ENCODE results near the gene NCK2. TPM values are rescaled to one million over a fixed set of nuclear protein-coding genes. Genes with fewer than 3 reads are reported as not detected.
A peak's percentile ranks its signal among the peaks of the same experiment; 100 is the strongest.

The NCK2 gene
- polyA plus RNA-seq, 4 donors, result 59.6 to 124 (median 84.3) TPM

DNA sequence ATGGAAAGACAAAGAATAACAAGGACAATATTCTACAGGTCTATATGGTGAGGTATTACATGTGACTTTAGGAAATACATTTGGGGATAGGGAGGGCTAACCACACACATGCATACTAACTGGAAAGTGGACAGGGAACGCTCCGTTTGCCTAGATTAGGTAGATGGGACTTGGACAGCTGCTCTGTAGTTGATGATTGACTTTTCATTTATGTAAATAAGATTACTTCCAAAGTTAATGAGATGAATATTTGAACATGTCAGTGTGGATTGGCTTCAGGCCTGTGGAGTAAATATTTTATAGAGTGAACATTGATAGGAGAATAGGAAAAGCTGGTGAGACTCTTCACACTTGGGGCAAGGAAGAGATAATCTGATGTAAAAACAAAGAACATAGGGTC, 142.0 kb downstream of the NCK2 start:
- 19 to 60% (median 23%) methylated on average over 2 of the region's 2 CpGs for WGBS, 3 donors
- Histone ChIP-seq H3K27ac (ENCODE audit: low read depth in 1 of 3, low read length in 2 of 3) (no peak overlapping the region), H3K27me3 (ENCODE audit: control insufficient read depth in 3 of 3, insufficient read depth in 3 of 3, low read length in 3 of 3) (no peaks in the 10 kb centered on the region), H3K9me3 (ENCODE audit: control insufficient read depth in 2 of 2, insufficient read depth in 1 of 2, low read depth in 1 of 2, low read length in 1 of 2) (peaks cover 0 to 11% of the 10 kb centered on the region in 2 donors), H3K4me1 (ENCODE audit: control insufficient read depth in 3 of 3, insufficient read depth in 2 of 3, low read depth in 1 of 3, low read length in 2 of 3) (peaks cover 3 to 13% (median 3%) of the 10 kb centered on the region in 3 donors), H3K36me3 (ENCODE audit: control insufficient read depth in 3 of 3, insufficient read depth in 2 of 3, low read depth in 1 of 3, low read length in 3 of 3) (peaks cover 2 to 38% (median 3%) of the 10 kb centered on the region in 3 donors), H3K4me3 (ENCODE audit: low read depth in 1 of 3, low read length in 3 of 3) (no peak overlapping the region)
- DNase-seq (peak in 1 of 2 donors; percentile 48), FAIRE-seq (no peak)

DNA sequence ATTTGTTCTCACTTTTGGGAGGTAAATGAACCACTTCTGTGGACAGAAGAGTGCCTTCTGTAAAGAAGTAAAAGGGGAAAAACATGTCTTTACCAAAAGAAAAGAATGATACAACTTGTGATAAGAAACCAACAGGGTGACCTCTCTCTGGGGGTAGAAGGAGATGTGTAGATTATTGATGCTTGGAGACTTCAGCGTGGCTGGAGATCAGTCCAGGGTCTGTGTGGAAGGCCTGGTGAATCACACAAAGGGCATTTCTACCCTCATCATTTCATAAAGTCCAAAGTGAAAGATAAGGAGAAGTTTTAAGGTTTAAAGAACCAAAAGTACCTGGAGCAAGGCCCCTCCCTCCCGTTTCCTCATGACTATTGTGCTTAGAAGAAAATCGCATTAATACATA, 142.5 kb downstream of the NCK2 start:
- Histone ChIP-seq H3K9me3 (ENCODE audit: control insufficient read depth in 2 of 2, insufficient read depth in 1 of 2, low read depth in 1 of 2, low read length in 1 of 2) (peaks cover 0 to 11% of the 10 kb centered on the region in 2 donors), H3K36me3 (ENCODE audit: control insufficient read depth in 3 of 3, insufficient read depth in 2 of 3, low read depth in 1 of 3, low read length in 3 of 3) (peaks cover 0 to 34% (median 2%) of the 10 kb centered on the region in 3 donors), H3K27me3 (ENCODE audit: control insufficient read depth in 3 of 3, insufficient read depth in 3 of 3, low read length in 3 of 3) (no peaks in the 10 kb centered on the region), H3K4me3 (ENCODE audit: low read depth in 1 of 3, low read length in 3 of 3) (no peak overlapping the region), H3K4me1 (ENCODE audit: control insufficient read depth in 3 of 3, insufficient read depth in 2 of 3, low read depth in 1 of 3, low read length in 2 of 3) (peaks cover 3 to 13% (median 3%) of the 10 kb centered on the region in 3 donors), H3K27ac (ENCODE audit: low read depth in 1 of 3, low read length in 2 of 3) (no peak overlapping the region)
- FAIRE-seq, result no peak
- peak in 1 of 2 donors; percentile 49 for DNase-seq
- 34 to 67% (median 39%) methylated on average over 3 of the region's 3 CpGs for WGBS, 3 donors

DNA sequence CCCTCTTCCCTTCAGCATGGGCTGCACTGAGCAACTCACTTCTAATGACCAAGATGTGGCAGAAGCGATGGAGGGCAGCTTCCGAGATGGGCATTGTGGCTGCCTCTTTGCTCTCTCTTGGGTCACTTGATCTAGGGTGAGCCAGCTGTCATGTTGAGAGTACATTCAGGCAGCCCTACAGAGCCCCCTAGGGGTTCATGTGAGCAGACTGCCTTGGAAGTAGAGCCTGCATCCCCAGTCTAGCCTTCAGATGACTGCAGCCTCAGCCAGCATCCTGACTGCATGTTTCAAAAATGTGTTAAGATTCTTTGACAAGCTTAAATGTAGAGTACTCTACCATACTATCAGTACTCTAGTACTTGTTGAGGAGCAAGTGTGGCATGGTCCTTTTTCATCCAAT, 143.9 kb downstream of the NCK2 start:
- FAIRE-seq (no peak), DNase-seq (peak in 1 of 2 donors; percentile 48)
- peaks cover 0 to 41% (median 4%) of the 10 kb centered on the region in 3 donors for H3K36me3 ChIP-seq (ENCODE audit: control insufficient read depth in 3 of 3, insufficient read depth in 2 of 3, low read depth in 1 of 3, low read length in 3 of 3)
- H3K27me3 ChIP-seq (ENCODE audit: control insufficient read depth in 3 of 3, insufficient read depth in 3 of 3, low read length in 3 of 3), result no peaks in the 10 kb centered on the region
- H3K4me3 ChIP-seq (ENCODE audit: low read depth in 1 of 3, low read length in 3 of 3), result no peak overlapping the region
- H3K9me3 ChIP-seq (ENCODE audit: control insufficient read depth in 2 of 2, insufficient read depth in 1 of 2, low read depth in 1 of 2, low read length in 1 of 2), result peaks cover 0 to 11% of the 10 kb centered on the region in 2 donors
- H3K4me1 ChIP-seq (ENCODE audit: control insufficient read depth in 3 of 3, insufficient read depth in 2 of 3, low read depth in 1 of 3, low read length in 2 of 3), result peaks cover 3 to 13% (median 3%) of the 10 kb centered on the region in 3 donors
- no peak overlapping the region for H3K27ac ChIP-seq (ENCODE audit: low read depth in 1 of 3, low read length in 2 of 3)
- 97 to 100% (median 97%) methylated on average over 2 of the region's 2 CpGs for WGBS, 3 donors

DNA sequence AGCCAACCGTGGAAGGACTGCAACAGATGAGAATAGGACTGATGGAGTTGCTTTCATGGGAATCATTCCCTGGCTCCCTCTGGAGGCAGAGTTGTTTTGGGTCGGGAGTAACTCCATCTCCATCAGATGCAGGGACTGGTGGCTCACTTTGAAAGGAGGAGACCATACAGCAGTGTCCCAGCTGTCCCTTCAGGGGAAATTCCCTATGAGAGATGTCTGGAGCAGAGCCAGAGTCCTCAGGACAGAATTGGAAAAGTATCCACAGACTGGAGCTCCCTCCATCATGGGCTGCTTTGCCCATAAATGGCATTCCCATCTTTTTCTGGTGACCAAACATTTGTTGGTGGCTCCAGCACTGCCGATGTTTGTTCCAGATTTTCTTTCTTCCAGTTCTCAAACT, 144.3 kb downstream of the NCK2 start:
- H3K36me3 ChIP-seq (ENCODE audit: control insufficient read depth in 3 of 3, insufficient read depth in 2 of 3, low read depth in 1 of 3, low read length in 3 of 3), result peaks cover 0 to 37% (median 4%) of the 10 kb centered on the region in 3 donors
- H3K4me1 ChIP-seq (ENCODE audit: control insufficient read depth in 3 of 3, insufficient read depth in 2 of 3, low read depth in 1 of 3, low read length in 2 of 3), result peaks cover 0 to 13% (median 3%) of the 10 kb centered on the region in 3 donors
- 73 to 98% (median 89%) methylated on average over 3 of the region's 3 CpGs for WGBS, 3 donors
- FAIRE-seq, result no peak
- H3K9me3 ChIP-seq (ENCODE audit: control insufficient read depth in 2 of 2, insufficient read depth in 1 of 2, low read depth in 1 of 2, low read length in 1 of 2), result peaks cover 0 to 11% of the 10 kb centered on the region in 2 donors
- DNase-seq, result no peak
- no peak overlapping the region for H3K4me3 ChIP-seq (ENCODE audit: low read depth in 1 of 3, low read length in 3 of 3)
- H3K27me3 ChIP-seq (ENCODE audit: control insufficient read depth in 3 of 3, insufficient read depth in 3 of 3, low read length in 3 of 3), result no peaks in the 10 kb centered on the region
- no peak overlapping the region for H3K27ac ChIP-seq (ENCODE audit: low read depth in 1 of 3, low read length in 2 of 3)

DNA sequence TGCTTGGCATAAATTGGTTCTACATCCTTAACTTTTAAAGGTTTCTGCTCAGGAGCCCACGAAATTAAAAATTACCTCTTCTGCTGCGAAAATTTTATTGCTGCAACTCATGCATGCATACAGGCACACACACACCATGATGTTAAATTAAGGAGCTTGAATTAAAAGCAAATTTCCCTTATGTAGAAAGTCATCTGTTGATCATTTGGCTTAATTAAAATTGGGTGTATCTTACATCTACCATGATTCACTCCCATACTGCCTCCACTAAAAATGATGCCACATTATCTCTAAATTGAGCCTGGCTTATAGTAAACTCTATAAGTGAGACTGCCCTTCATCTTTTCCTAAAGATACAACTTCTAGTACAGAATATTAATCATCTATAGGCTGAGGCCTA, 145.4 kb downstream of the NCK2 start:
- Histone ChIP-seq H3K4me1 (ENCODE audit: control insufficient read depth in 3 of 3, insufficient read depth in 2 of 3, low read depth in 1 of 3, low read length in 2 of 3) (peaks cover 0 to 13% (median 3%) of the 10 kb centered on the region in 3 donors), H3K27me3 (ENCODE audit: control insufficient read depth in 3 of 3, insufficient read depth in 3 of 3, low read length in 3 of 3) (no peaks in the 10 kb centered on the region), H3K27ac (ENCODE audit: low read depth in 1 of 3, low read length in 2 of 3) (no peak overlapping the region), H3K36me3 (ENCODE audit: control insufficient read depth in 3 of 3, insufficient read depth in 2 of 3, low read depth in 1 of 3, low read length in 3 of 3) (peaks cover 3 to 41% (median 4%) of the 10 kb centered on the region in 3 donors), H3K9me3 (ENCODE audit: control insufficient read depth in 2 of 2, insufficient read depth in 1 of 2, low read depth in 1 of 2, low read length in 1 of 2) (peaks cover 0 to 11% of the 10 kb centered on the region in 2 donors), H3K4me3 (ENCODE audit: low read depth in 1 of 3, low read length in 3 of 3) (no peak overlapping the region)
- 56 to 98% (median 97%) methylated on average over 2 of the region's 2 CpGs for WGBS, 3 donors
- FAIRE-seq, result no peak
- no peak for DNase-seq

DNA sequence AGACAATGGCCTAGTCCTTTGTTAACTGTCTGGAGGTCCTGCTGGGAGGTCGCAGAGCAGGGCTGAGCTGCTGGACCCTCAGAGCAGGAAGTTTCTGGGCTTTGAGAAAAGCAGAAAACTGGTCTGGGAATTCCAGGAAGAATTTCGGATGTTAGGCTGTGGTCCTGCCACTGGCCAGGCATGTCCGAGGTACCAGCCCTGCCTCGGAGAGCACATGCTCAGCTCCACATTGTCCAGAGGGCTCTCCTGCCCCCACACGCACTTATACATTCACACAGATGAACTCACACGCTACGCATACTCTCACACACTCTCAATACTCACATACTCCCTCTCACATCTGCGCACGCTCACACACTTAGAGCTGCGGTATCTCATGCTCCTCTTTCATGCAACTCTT, 146.1 kb downstream of the NCK2 start:
- H3K9me3 ChIP-seq (ENCODE audit: control insufficient read depth in 2 of 2, insufficient read depth in 1 of 2, low read depth in 1 of 2, low read length in 1 of 2), result peaks cover 0 to 11% of the 10 kb centered on the region in 2 donors
- H3K36me3 ChIP-seq (ENCODE audit: control insufficient read depth in 3 of 3, insufficient read depth in 2 of 3, low read depth in 1 of 3, low read length in 3 of 3), result peaks cover 3 to 46% (median 4%) of the 10 kb centered on the region in 3 donors
- no peak overlapping the region for H3K27ac ChIP-seq (ENCODE audit: low read depth in 1 of 3, low read length in 2 of 3)
- 94 to 95% (median 94%) methylated on average over 10 of the region's 10 CpGs for WGBS, 3 donors
- H3K4me3 ChIP-seq (ENCODE audit: low read depth in 1 of 3, low read length in 3 of 3), result no peak overlapping the region
- FAIRE-seq, result no peak
- H3K4me1 ChIP-seq (ENCODE audit: control insufficient read depth in 3 of 3, insufficient read depth in 2 of 3, low read depth in 1 of 3, low read length in 2 of 3), result peaks cover 0 to 11% (median 3%) of the 10 kb centered on the region in 3 donors
- no peaks in the 10 kb centered on the region for H3K27me3 ChIP-seq (ENCODE audit: control insufficient read depth in 3 of 3, insufficient read depth in 3 of 3, low read length in 3 of 3)
- DNase-seq, result no peak

DNA sequence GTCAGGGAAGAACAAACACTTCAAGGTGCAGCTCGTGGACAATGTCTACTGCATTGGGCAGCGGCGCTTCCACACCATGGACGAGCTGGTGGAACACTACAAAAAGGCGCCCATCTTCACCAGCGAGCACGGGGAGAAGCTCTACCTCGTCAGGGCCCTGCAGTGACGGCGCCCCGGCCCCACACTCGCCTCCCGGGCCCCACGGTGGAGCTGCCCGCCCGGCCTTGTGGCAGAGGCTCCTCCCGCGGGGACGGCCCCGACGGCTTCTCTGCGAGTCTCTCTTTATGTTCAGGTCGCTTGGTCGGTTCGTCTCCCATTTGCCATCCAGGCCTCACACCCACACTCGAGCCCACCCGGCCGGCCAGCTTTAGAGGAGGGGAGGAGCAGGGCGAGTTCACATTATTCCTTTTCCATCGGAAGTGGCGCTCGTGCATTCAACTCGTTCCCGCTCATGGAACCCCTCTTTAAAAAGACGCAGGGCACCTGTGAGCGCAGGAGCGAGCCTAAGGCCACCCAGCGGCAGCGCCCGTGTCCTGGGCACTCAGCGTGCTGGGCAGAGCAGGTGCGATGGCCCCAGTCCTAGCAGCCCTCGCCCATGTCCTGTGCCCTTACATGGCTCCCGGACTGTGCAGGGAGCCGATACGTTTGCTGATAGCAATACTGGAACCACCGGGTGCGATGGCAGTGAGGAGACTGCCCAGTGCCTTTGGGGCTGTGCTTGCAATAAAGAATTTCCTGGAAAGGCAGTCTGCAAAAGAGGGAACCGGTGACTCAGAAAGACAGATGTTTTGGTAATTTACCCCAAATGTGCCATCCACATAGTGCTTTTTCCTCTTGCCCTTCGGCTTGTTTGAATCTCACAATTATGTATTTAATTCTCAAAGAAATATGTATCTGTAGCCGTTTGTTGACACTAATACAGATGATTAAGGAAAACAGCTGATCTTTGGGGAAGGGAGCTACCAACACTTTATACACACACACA, 148.6 kb downstream of the NCK2 start:
- no peak overlapping the region for H3K27ac ChIP-seq (ENCODE audit: low read depth in 1 of 3, low read length in 2 of 3)
- peaks cover 0 to 16% of the 10 kb centered on the region in 2 donors for H3K9me3 ChIP-seq (ENCODE audit: control insufficient read depth in 2 of 2, insufficient read depth in 1 of 2, low read depth in 1 of 2, low read length in 1 of 2)
- DNase-seq (no peak), FAIRE-seq (no peak)
- peaks cover 3 to 51% (median 4%) of the 10 kb centered on the region in 3 donors for H3K36me3 ChIP-seq (ENCODE audit: control insufficient read depth in 3 of 3, insufficient read depth in 2 of 3, low read depth in 1 of 3, low read length in 3 of 3)
- 95 to 97% (median 96%) methylated on average over 51 of the region's 51 CpGs for WGBS, 3 donors
- no peak overlapping the region for H3K4me3 ChIP-seq (ENCODE audit: low read depth in 1 of 3, low read length in 3 of 3)
- H3K4me1 ChIP-seq (ENCODE audit: control insufficient read depth in 3 of 3, insufficient read depth in 2 of 3, low read depth in 1 of 3, low read length in 2 of 3), result no peaks in the 10 kb centered on the region
- no peaks in the 10 kb centered on the region for H3K27me3 ChIP-seq (ENCODE audit: control insufficient read depth in 3 of 3, insufficient read depth in 3 of 3, low read length in 3 of 3)

DNA sequence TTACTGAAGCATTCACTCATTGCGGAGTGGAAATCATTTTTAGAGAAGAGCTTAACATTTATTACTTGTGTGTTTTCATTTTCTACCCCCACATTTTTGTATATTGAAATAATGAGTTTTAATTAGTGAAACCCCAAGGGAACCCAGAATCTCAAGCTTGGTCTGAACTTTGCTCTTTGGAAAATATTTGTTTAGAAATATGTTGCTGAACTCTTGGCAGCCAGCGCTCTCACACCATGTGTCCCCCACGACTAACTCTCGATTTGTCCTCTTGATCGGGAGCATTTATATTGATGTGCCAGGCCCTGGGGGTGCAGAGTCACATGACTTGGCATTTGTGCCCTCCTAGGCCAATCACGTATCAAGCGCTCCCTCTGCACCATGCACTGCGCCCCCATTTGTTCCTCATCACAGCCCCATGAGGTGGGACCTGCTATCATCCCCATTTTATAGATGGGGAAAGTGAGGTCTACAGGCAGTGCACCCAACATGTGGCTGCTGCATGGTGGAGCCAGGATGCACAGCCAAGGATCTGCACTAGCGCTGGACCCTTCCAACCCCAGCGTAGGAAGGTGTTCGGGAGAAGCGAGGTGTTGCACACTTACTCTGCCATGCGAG, 149.7 kb downstream of the NCK2 start:
- DNase-seq (no peak), FAIRE-seq (no peak)
- Histone ChIP-seq H3K27me3 (ENCODE audit: control insufficient read depth in 3 of 3, insufficient read depth in 3 of 3, low read length in 3 of 3) (no peaks in the 10 kb centered on the region), H3K9me3 (ENCODE audit: control insufficient read depth in 2 of 2, insufficient read depth in 1 of 2, low read depth in 1 of 2, low read length in 1 of 2) (peaks cover 0 to 8% of the 10 kb centered on the region in 2 donors), H3K4me3 (ENCODE audit: low read depth in 1 of 3, low read length in 3 of 3) (no peak overlapping the region), H3K4me1 (ENCODE audit: control insufficient read depth in 3 of 3, insufficient read depth in 2 of 3, low read depth in 1 of 3, low read length in 2 of 3) (no peaks in the 10 kb centered on the region), H3K36me3 (ENCODE audit: control insufficient read depth in 3 of 3, insufficient read depth in 2 of 3, low read depth in 1 of 3, low read length in 3 of 3) (peaks cover 3 to 40% (median 4%) of the 10 kb centered on the region in 3 donors), H3K27ac (ENCODE audit: low read depth in 1 of 3, low read length in 2 of 3) (no peak overlapping the region)
- 84 to 93% (median 86%) methylated on average over 13 of the region's 13 CpGs for WGBS, 3 donors

Measured in small intestine (tissue), 7 donors.